HepG2 (cell line): ENCODE data around the gene HINFP. TPM values are rescaled to one million over a fixed set of nuclear protein-coding genes. Genes with fewer than 3 reads are reported as not detected.

Experiments used
- ATAC-seq: fragments of 200-7000 bp; cut with Tn5 transposase; 3 replicates; pipeline ENCODE4 v1.9.1; 2020; ENCODE audit warnings: mild to moderate bottlenecking, moderate library complexity
- BruUV-seq: library from RNA; stranded (reverse); fragments of 400-500 nt; replicated peaks from 2 replicates; lab custom pipeline; 2021; lab: Mats Ljungman, UMichigan
- CTCF ChIA-PET: fragments of 300-600 bp; formaldehyde crosslinking; extraction: SDS; loops from one replicate; lab custom pipeline; 2021; ENCODE audit warnings: low total read pairs, inconsistent platforms, low intra/inter-chr PET ratio; lab: Yijun Ruan, JAX
- POLR2A ChIA-PET: fragments of 350-600 bp; sonication (Branson Sonifier 250); formaldehyde crosslinking; loops from one replicate; lab custom pipeline; 2020; ENCODE audit warnings: antibody characterized with exemption, inconsistent platforms; lab: Yijun Ruan, JAX
- DNase-seq: peaks from one replicate; pipeline ENCODE4 v3.0.0-alpha.2; 2015; ENCODE audit warnings: low spot score
- FAIRE-seq: peaks from 3 replicates; lab custom pipeline; 2011; peaks lifted over from hg19 to GRCh38; lab: Jason Lieb, UNC
- H2AFZ ChIP-seq: one replicate; pipeline ENCODE4 v1.6.1; 2011; ENCODE audit warnings: low read length, inconsistent platforms
- H3K27ac ChIP-seq: fragments of 300-600 bp; 3 replicates; pipeline ENCODE4 v1.8.0; 2011; ENCODE audit warnings: mixed run types, mild to moderate bottlenecking, mixed read lengths, low read length, inconsistent platforms; ENCODE audit not compliant: insufficient read depth; ENCODE audit errors: extremely low read length
- H3K27me3 ChIP-seq, 2 experiments: fragments of 200-600 bp in 1 of 2; 2 replicates in 1 of 2; 3 replicates in 1 of 2; pipeline versions ENCODE4 v1.6.0 to v1.8.0; 2011; ENCODE audit warnings: low read length in 2 of 2, mild to moderate bottlenecking in 2 of 2, moderate library complexity in 2 of 2, inconsistent platforms in 1 of 2; ENCODE audit not compliant: insufficient read depth in 2 of 2, control insufficient read depth in 1 of 2
- H3K36me3 ChIP-seq, 2 experiments: fragments of 200-600 bp in 1 of 2; replicated peaks in 1 of 2; 2 replicates in 1 of 2; 3 replicates in 1 of 2; pipeline versions ENCODE4 v1.5.1 to v1.8.0; 2011; ENCODE audit warnings: low read length in 2 of 2, inconsistent platforms in 1 of 2; ENCODE audit not compliant: insufficient read depth in 2 of 2, control insufficient read depth in 1 of 2
- H3K4me1 ChIP-seq: 2 replicates; pipeline ENCODE4 v1.5.1; 2012; ENCODE audit warnings: low read length, inconsistent platforms; ENCODE audit not compliant: insufficient read depth
- H3K4me2 ChIP-seq: 2 replicates; pipeline ENCODE4 v1.6.0; 2011; ENCODE audit warnings: low read depth, low read length, inconsistent platforms
- H3K4me3 ChIP-seq, 3 experiments: fragments of 200-600 bp in 1 of 3; sonication (generic), shearing (Covaris generic) in 1 of 3; replicated peaks in 1 of 3; 2 replicates each; pipeline ENCODE4 v1.5.1; 2011 to 2016; ENCODE audit warnings: low read length in 3 of 3, inconsistent platforms in 2 of 3, low read depth in 2 of 3, mild to moderate bottlenecking in 2 of 3, control low read depth in 1 of 3, mixed read lengths in 1 of 3; ENCODE audit not compliant: insufficient read depth in 1 of 3
- H3K79me2 ChIP-seq: one replicate; pipeline ENCODE4 v1.6.1; 2011; ENCODE audit warnings: low read length, inconsistent platforms; ENCODE audit not compliant: insufficient read depth
- H3K9ac ChIP-seq: 2 replicates; pipeline ENCODE4 v1.6.0; 2011; ENCODE audit warnings: mild to moderate bottlenecking, low read depth, low read length, inconsistent platforms; ENCODE audit not compliant: insufficient read depth
- H3K9me3 ChIP-seq: 2 replicates; pipeline ENCODE4 v1.5.1; 2012; ENCODE audit warnings: mild to moderate bottlenecking, low read length
- H4K20me1 ChIP-seq: 2 replicates; pipeline ENCODE4 v1.6.0; 2011; ENCODE audit warnings: inconsistent platforms, mild to moderate bottlenecking, low read length, moderate library complexity; ENCODE audit not compliant: insufficient read depth
- ATF7-NPFF ChIP-seq: sonication (generic); formaldehyde crosslinking; IDR thresholded peaks from 2 replicates; pipeline ENCODE4 v1.8.1; 2023; ENCODE audit warnings: mild to moderate bottlenecking, low read depth, missing genetic modification reagents, moderate library complexity
- BCL6 ChIP-seq: IDR thresholded peaks from 2 replicates; pipeline ENCODE4 v1.6.1; 2016; ENCODE audit warnings: missing genetic modification reagents, missing compliant biosample characterization
- E2F1 ChIP-seq: sonication (generic); formaldehyde crosslinking; IDR thresholded peaks from 2 replicates; pipeline ENCODE4 v1.5.0; 2020; ENCODE audit warnings: missing genetic modification reagents
- EZH2 ChIP-seq: conservative IDR thresholded peaks from 2 replicates; pipeline ENCODE4 v1.6.1; 2012; ENCODE audit warnings: mild to moderate bottlenecking, low read depth, low read length, moderate library complexity
- FOXA3 ChIP-seq: IDR thresholded peaks from 2 replicates; pipeline ENCODE4 v1.6.1; 2016; ENCODE audit warnings: missing genetic modification reagents, missing compliant biosample characterization
- MTF2 ChIP-seq: sonication (generic); formaldehyde crosslinking; IDR thresholded peaks from 2 replicates; pipeline ENCODE4 v1.5.0; 2020; ENCODE audit warnings: missing genetic modification reagents, borderline replicate concordance
- PAX8 ChIP-seq: sonication (generic); formaldehyde crosslinking; IDR thresholded peaks from 2 replicates; pipeline ENCODE4 v1.8.0; 2022; ENCODE audit warnings: mild to moderate bottlenecking, missing genetic modification reagents, borderline replicate concordance
- RBFOX2 ChIP-seq: fragments of 200-400 bp; formaldehyde crosslinking; IDR thresholded peaks from 2 replicates; pipeline ENCODE4 v1.6.1; 2017; ENCODE audit warnings: low read depth, mild to moderate bottlenecking, low read length
- RXRB ChIP-seq: IDR thresholded peaks from 2 replicates; pipeline ENCODE4 v1.6.1; 2016; ENCODE audit warnings: borderline replicate concordance, missing genetic modification reagents, missing compliant biosample characterization
- SP140L ChIP-seq: sonication (generic); formaldehyde crosslinking; IDR thresholded peaks from 2 replicates; pipeline ENCODE4 v1.4.0; 2020; ENCODE audit warnings: missing genetic modification reagents, borderline replicate concordance
- WIZ ChIP-seq: sonication (generic); formaldehyde crosslinking; IDR thresholded peaks from 2 replicates; pipeline ENCODE4 v1.5.1; 2020; ENCODE audit warnings: mild to moderate bottlenecking, missing genetic modification reagents
- ZBTB2 ChIP-seq: sonication (generic); formaldehyde crosslinking; IDR thresholded peaks from 2 replicates; pipeline ENCODE4 v1.8.0; 2022; ENCODE audit warnings: low read depth, missing genetic modification reagents
- ZNF180 ChIP-seq: sonication (generic); formaldehyde crosslinking; IDR thresholded peaks from 2 replicates; pipeline ENCODE4 v1.4.0; 2020; ENCODE audit warnings: low read depth, missing genetic modification reagents, borderline replicate concordance
- ZNF264 ChIP-seq: sonication (generic); formaldehyde crosslinking; IDR thresholded peaks from 2 replicates; pipeline ENCODE4 v1.4.0; 2020; ENCODE audit warnings: missing genetic modification reagents
- ZNF280D ChIP-seq: sonication (generic); formaldehyde crosslinking; IDR thresholded peaks from 2 replicates; pipeline ENCODE4 v1.5.1; 2020; ENCODE audit warnings: mild to moderate bottlenecking, missing genetic modification reagents
- ZNF326 ChIP-seq: sonication (generic); formaldehyde crosslinking; IDR thresholded peaks from 2 replicates; pipeline ENCODE4 v1.4.0; 2020; ENCODE audit warnings: missing genetic modification reagents, borderline replicate concordance
- ZNF431 ChIP-seq: sonication (generic); formaldehyde crosslinking; IDR thresholded peaks from 2 replicates; pipeline ENCODE4 v1.9.0; 2022; ENCODE audit warnings: missing genetic modification reagents, low read depth, mild to moderate bottlenecking, borderline replicate concordance
- ZNF660 ChIP-seq: sonication (generic); formaldehyde crosslinking; IDR thresholded peaks from 2 replicates; pipeline ENCODE4 v1.5.1; 2020; ENCODE audit warnings: mild to moderate bottlenecking, low read depth, missing genetic modification reagents, borderline replicate concordance
- WGBS: methylation state at CpG from one replicate; pipeline ENCODE4 v1.1.6; 2017; ENCODE audit warnings: low lambda C conversion rate; 5-methylcytosine and 5-hydroxymethylcytosine counted together
- in situ Hi-C: cut with HindIII; loops from 2 replicates; pipeline ENCODE4 v1.10.0; 2017; ENCODE audit warnings: low pct_unique_long_range_greater_than_20kb; ENCODE audit not compliant: extremely low pct_ligation_motif_present
- intact Hi-C: fragments of 100-400 bp; cut with micrococcal nuclease; formaldehyde crosslinking; loops from one replicate; pipeline ENCODE4 v1.10.0; 2022; ENCODE audit not compliant: unreplicated experiment
- polyA plus RNA-seq, 8 experiments: library from polyadenylated mRNA; depleted of rRNA in 3 of 8; stranded (reverse) in 7 of 8; unstranded in 1 of 8; fragments of >200 nt; fragmentation: Illumina TruSeq in 4 of 8; extraction: Trizol in 4 of 8; gene quantifications; 2 replicates each; pipeline versions ENCODE4 v1.2.1 to v1.2.3, GENCODE V29; 2011 to 2016; ENCODE audit warnings: low read depth in 4 of 8, missing spikeins in 1 of 8, mixed read lengths in 1 of 8; ENCODE audit not compliant: insufficient read depth in 1 of 8
- total RNA-seq, 5 experiments: library from RNA; depleted of rRNA; stranded (reverse); fragments of >200 nt; fragmentation: Illumina TruSeq; extraction: Trizol; gene quantifications; 2 replicates each; pipeline ENCODE4 v1.2.3, GENCODE V29; 2016; ENCODE audit warnings: low read depth in 1 of 5
- TF ChIP-seq, protein P1 (sequence below): sonication (generic); formaldehyde crosslinking; conservative IDR thresholded peaks from 2 replicates; pipeline ENCODE4 v1.4.0; 2020; ENCODE audit warnings: missing genetic modification reagents

HINFP gene
- total and polyA plus RNA-seq, 2 of the 13 experiments (the other 11 are each of a cell fraction or from before 2014, with no cell fraction given): 15.1 to 21.4 TPM

GRCh38 chr11:119088406-119088805, 33.0 kb upstream of the HINFP start:
- Histone ChIP-seq H3K9me3 (no peaks in the 10 kb centered on the region), H3K79me2 (peaks cover 26% of the 10 kb centered on the region), H3K36me3 (peaks cover 0 to 17% of the 10 kb centered on the region in 2 experiments; a peak in 4 of 5 replicates), H3K27me3 (no peaks in the 10 kb centered on the region; a peak in 1 of 5 replicates), H4K20me1 (peaks cover 7% of the 10 kb centered on the region)
- intact Hi-C loops: no loop called here
- no TSS peak for BruUV-seq
- 96% methylated on average over 4 of the region's 9 CpGs for WGBS
- TF ChIP-seq PAX8 (CRISPR knock-in tag) (no peak), ZNF264 (no peak), WIZ (no peak), FOXA3 (CRISPR knock-in tag) (no peak), EZH2 (no peak), BCL6 (CRISPR knock-in tag) (no peak), ATF7-NPFF (CRISPR knock-in tag) (no peak), ZBTB2 (CRISPR knock-in tag) (no peak), ZNF660 (CRISPR knock-in tag) (no peak), ZNF326 (CRISPR knock-in tag) (no peak), E2F1 (CRISPR knock-in tag) (no peak), ZNF280D (CRISPR knock-in tag) (no peak), RBFOX2 (no peak), SP140L (no peak), ZNF180 (CRISPR knock-in tag) (no peak), ZNF431 (CRISPR knock-in tag) (no peak), RXRB (CRISPR knock-in tag) (no peak), MTF2 (CRISPR knock-in tag) (no peak)
- TF ChIP-seq, protein P1, sequence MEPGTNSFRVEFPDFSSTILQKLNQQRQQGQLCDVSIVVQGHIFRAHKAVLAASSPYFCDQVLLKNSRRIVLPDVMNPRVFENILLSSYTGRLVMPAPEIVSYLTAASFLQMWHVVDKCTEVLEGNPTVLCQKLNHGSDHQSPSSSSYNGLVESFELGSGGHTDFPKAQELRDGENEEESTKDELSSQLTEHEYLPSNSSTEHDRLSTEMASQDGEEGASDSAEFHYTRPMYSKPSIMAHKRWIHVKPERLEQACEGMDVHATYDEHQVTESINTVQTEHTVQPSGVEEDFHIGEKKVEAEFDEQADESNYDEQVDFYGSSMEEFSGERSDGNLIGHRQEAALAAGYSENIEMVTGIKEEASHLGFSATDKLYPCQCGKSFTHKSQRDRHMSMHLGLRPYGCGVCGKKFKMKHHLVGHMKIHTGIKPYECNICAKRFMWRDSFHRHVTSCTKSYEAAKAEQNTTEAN (CRISPR knock-in tag): no peak
- TF ChIP-seq, all 625 proteins: peak for 0
- FAIRE-seq: no peak
- H3K4me1 ChIP-seq: peaks cover 55% of the 10 kb centered on the region
- H3K4me3 ChIP-seq: no peak overlapping the region
- no peak for DNase-seq
- no peak overlapping the region for H3K9ac ChIP-seq
- H2AFZ ChIP-seq: no peak overlapping the region
- ChIA-PET CTCF (no interaction called here), POLR2A (interaction anchor here (2.0 kb wide), 1 partner anchor 21 kb away, joined by 5 read pairs; the partner anchor contains the start of gene VPS11)
- in situ Hi-C loops: no loop called here
- ATAC-seq: no peak
- H3K4me2 ChIP-seq: no peak overlapping the region
- no peak overlapping the region for H3K27ac ChIP-seq
